MM.1S (cell line): ENCODE measurements around the gene PCCA.

Source experiments
- CTCF ChIP-seq: fragments of 300-600 bp; sonication (generic); IDR thresholded peaks from 2 replicates; pipeline ENCODE4 v1.5.1; 2016; ENCODE audit warnings: antibody characterized with exemption, low read length, mixed read lengths
- EZH2 ChIP-seq: fragments of 300-600 bp; sonication (generic); optimal IDR thresholded peaks from 2 replicates; pipeline ENCODE3; 2017; ENCODE audit warnings: low read depth, mild to moderate bottlenecking, antibody characterized with exemption, low read length, mixed read lengths

- TF ChIP-seq CTCF (no peak), EZH2 (no peak)
Measured at GRCh38 chr13:100356889-100357288, 268.0 kb downstream of the PCCA start.
